ENCODE data around the gene HOXA1.

Gene HOXA1

GRCh38 chr7:27095897-27096767 is at the start of gene HOXA1 (continued):
- TF ChIP-seq ZNF354C (tag by site-specific recombination; IDR thresholded peaks at IDR 0.05; ENCODE audit: borderline replicate concordance, low read depth) (no peak), ZSCAN5A (tag by site-specific recombination; IDR thresholded peaks at IDR 0.05) (no peak), FEZF1 (tag by site-specific recombination; IDR thresholded peaks at IDR 0.05) (peak; percentile 38), SP3 (tag by site-specific recombination; IDR thresholded peaks at IDR 0.05) (peak; percentile 45; the same call in 1 of the 2 replicates), ZNF677 (tag by site-specific recombination; IDR thresholded peaks at IDR 0.05) (no peak), PRDM1 (tag by site-specific recombination; IDR thresholded peaks at IDR 0.05) (no peak), ZNF555 (tag by site-specific recombination; conservative IDR thresholded peaks at IDR 0.05) (no peak), ZNF501 (tag by site-specific recombination; IDR thresholded peaks at IDR 0.05) (0 out of 2 replicates have a peak, but pooled peaks have one; percentile 56), ZBTB26 (tag by site-specific recombination; optimal IDR thresholded peaks at IDR 0.05) (peak; percentile 89), ZNF341 (tag by site-specific recombination; IDR thresholded peaks at IDR 0.05; ENCODE audit: low read depth) (peak; percentile 52; the same call in 1 of the 2 replicates), ZNF48 (tag by site-specific recombination; IDR thresholded peaks at IDR 0.05) (no peak), ZNF146 (tag by site-specific recombination; IDR thresholded peaks at IDR 0.05) (no peak), ZBTB44 (tag by site-specific recombination; IDR thresholded peaks at IDR 0.05) (peak; percentile 80), ZEB2 (tag by site-specific recombination; IDR thresholded peaks at IDR 0.05) (peak; percentile 69; the same call in 1 of the 2 replicates), HOXC10 (CRISPR knock-in tag; IDR thresholded peaks at IDR 0.05) (0 out of 2 replicates have a peak, but pooled peaks have one; percentile 59), ZNF660 (tag by site-specific recombination; IDR thresholded peaks at IDR 0.05) (peak; percentile 55; the same call in 1 of the 2 replicates), ZNF571 (tag by site-specific recombination; IDR thresholded peaks at IDR 0.05) (no peak), ZNF561 (tag by site-specific recombination; IDR thresholded peaks at IDR 0.05; ENCODE audit: borderline replicate concordance) (peak; percentile 28; the same call in 1 of the 2 replicates), GLIS1 (tag by site-specific recombination; IDR thresholded peaks at IDR 0.05) (peak; percentile 85), IKZF3 (tag by site-specific recombination; IDR thresholded peaks at IDR 0.05) (peak; percentile 32; the same call in 1 of the 2 replicates), ZNF768 (tag by site-specific recombination; IDR thresholded peaks at IDR 0.05) (no peak), YY1 (tag by site-specific recombination; IDR thresholded peaks at IDR 0.05) (0 out of 2 replicates have a peak, but pooled peaks have one; percentile 12)

All from HEK293 (cell line).